Loucy (cell line): Measurements from ENCODE around the gene STUM.

Experiments
- H2AFZ ChIP-seq: fragments of 200-600 bp; sonication (generic); 2 replicates; pipeline ENCODE4 v1.6.0; 2016; ENCODE audit warnings: antibody characterized with exemption, mild to moderate bottlenecking, low read length, moderate library complexity
- H3F3A ChIP-seq: fragments of 200-600 bp; 2 replicates; pipeline ENCODE4 v1.6.0; 2016; ENCODE audit warnings: antibody characterized with exemption, low read depth, mild to moderate bottlenecking
- H3K27me3 ChIP-seq: fragments of 200-600 bp; sonication (generic); 2 replicates; pipeline ENCODE4 v1.6.1; 2014; ENCODE audit warnings: low read length, mild to moderate bottlenecking; ENCODE audit not compliant: insufficient read depth, poor library complexity, severe bottlenecking
- H3K36me3 ChIP-seq: fragments of 200-600 bp; sonication (generic); 2 replicates; pipeline ENCODE4 v1.6.1; 2016; ENCODE audit warnings: low read length; ENCODE audit not compliant: insufficient read depth
- H3K4me1 ChIP-seq: fragments of 200-600 bp; sonication (generic); 2 replicates; pipeline ENCODE4 v1.5.1; 2014; ENCODE audit warnings: low read length, mild to moderate bottlenecking; ENCODE audit not compliant: insufficient read depth, poor library complexity, severe bottlenecking
- H3K4me2 ChIP-seq: fragments of 200-600 bp; sonication (generic); 2 replicates; pipeline ENCODE4 v1.6.0; 2014; ENCODE audit warnings: antibody characterized with exemption, low read length, low read depth, mild to moderate bottlenecking; ENCODE audit not compliant: poor library complexity, severe bottlenecking
- H3K4me3 ChIP-seq: fragments of 200-600 bp; sonication (generic); 2 replicates; pipeline ENCODE4 v1.5.1; 2014; ENCODE audit warnings: low read length, mild to moderate bottlenecking, mixed read lengths; ENCODE audit not compliant: poor library complexity, severe bottlenecking
- H3K79me2 ChIP-seq: fragments of 200-600 bp; sonication (generic); 2 replicates; pipeline ENCODE4 v1.6.1; 2014; ENCODE audit warnings: low read length; ENCODE audit not compliant: insufficient read depth
- H3K9ac ChIP-seq: fragments of 200-600 bp; sonication (generic); 2 replicates; pipeline ENCODE4 v1.6.0; 2014; ENCODE audit warnings: mild to moderate bottlenecking, low read depth, low read length, moderate library complexity; ENCODE audit not compliant: poor library complexity, severe bottlenecking
- H3K9me2 ChIP-seq: fragments of 200-600 bp; sonication (generic); replicated peaks from 2 replicates; pipeline ENCODE4 v1.6.1; 2016; ENCODE audit warnings: low read depth, low read length, mixed read lengths
- H3K9me3 ChIP-seq: fragments of 200-600 bp; sonication (generic); 2 replicates; pipeline ENCODE4 v1.6.1; 2014; ENCODE audit warnings: mild to moderate bottlenecking, antibody characterized with exemption, low read length, low read depth; ENCODE audit not compliant: insufficient read depth
- H4K20me1 ChIP-seq: fragments of 200-600 bp; sonication (generic); 2 replicates; pipeline ENCODE4 v1.6.0; 2014; ENCODE audit warnings: antibody characterized with exemption, low read length, mild to moderate bottlenecking; ENCODE audit not compliant: insufficient read depth, poor library complexity, severe bottlenecking
- EZH2phosphoT487 ChIP-seq: fragments of 200-600 bp; IDR thresholded peaks from 2 replicates; pipeline ENCODE4 v1.6.1; 2018; ENCODE audit warnings: antibody characterized with exemption, mild to moderate bottlenecking, moderate library complexity, borderline replicate concordance
- TF ChIP-seq, protein P1 (sequence below): fragments of 200-600 bp; sonication (generic); conservative IDR thresholded peaks from 2 replicates; pipeline ENCODE4 v1.5.1; 2014; ENCODE audit warnings: mild to moderate bottlenecking, antibody characterized with exemption, low read length

STUM gene

DNA sequence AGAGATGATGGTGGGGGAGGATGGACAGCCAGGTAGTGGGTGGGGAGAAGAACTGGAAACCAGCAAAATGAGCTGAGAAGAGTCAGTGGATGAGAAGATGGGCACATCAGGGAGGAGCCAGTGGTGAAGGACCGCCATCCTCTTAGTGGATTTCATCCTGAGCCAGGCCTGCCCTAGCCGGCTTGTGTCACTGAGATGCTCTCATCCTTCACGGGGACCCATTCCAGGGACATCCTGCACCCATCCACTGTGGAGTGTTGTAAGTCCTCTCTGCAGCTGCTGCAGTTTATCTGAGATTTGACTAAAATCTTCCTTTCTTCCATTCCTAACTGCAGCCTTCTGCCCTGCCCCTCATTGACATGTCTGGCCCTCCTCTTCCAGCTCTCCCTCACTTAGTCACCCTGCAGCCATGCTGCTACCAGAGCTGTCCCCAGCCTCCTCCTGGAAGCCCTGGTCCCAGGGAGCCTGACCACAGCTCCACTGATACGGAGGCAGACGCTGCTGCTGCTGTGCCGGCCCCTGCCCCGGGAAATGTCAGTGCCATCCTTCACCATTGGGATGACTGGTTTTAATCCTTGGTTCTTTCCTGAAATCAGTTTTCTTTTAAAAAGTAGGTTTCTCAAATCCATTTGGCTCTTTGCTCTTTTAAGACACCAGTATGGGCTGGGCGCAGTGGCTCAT is 33.2 kb downstream of the STUM start:
- H3K4me1 ChIP-seq, result peaks cover 17% of the 10 kb centered on the region
- H3K4me2 ChIP-seq, result no peak overlapping the region
- H3K9me3 ChIP-seq, result no peaks in the 10 kb centered on the region
- H3K9me2 ChIP-seq, result no peaks in the 10 kb centered on the region
- H3K9ac ChIP-seq, result no peak overlapping the region
- no peaks in the 10 kb centered on the region for H3K36me3 ChIP-seq
- H2AFZ ChIP-seq, result no peak overlapping the region
- TF ChIP-seq EZH2phosphoT487, result no peak
- TF ChIP-seq, protein P1, sequence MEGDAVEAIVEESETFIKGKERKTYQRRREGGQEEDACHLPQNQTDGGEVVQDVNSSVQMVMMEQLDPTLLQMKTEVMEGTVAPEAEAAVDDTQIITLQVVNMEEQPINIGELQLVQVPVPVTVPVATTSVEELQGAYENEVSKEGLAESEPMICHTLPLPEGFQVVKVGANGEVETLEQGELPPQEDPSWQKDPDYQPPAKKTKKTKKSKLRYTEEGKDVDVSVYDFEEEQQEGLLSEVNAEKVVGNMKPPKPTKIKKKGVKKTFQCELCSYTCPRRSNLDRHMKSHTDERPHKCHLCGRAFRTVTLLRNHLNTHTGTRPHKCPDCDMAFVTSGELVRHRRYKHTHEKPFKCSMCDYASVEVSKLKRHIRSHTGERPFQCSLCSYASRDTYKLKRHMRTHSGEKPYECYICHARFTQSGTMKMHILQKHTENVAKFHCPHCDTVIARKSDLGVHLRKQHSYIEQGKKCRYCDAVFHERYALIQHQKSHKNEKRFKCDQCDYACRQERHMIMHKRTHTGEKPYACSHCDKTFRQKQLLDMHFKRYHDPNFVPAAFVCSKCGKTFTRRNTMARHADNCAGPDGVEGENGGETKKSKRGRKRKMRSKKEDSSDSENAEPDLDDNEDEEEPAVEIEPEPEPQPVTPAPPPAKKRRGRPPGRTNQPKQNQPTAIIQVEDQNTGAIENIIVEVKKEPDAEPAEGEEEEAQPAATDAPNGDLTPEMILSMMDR, result no peak
- H4K20me1 ChIP-seq, result no peaks in the 10 kb centered on the region
- H3K79me2 ChIP-seq, result no peaks in the 10 kb centered on the region
- no peaks in the 10 kb centered on the region for H3F3A ChIP-seq
- no peaks in the 10 kb centered on the region for H3K27me3 ChIP-seq
- H3K4me3 ChIP-seq, result no peak overlapping the region

GRCh38 chr1:226582966-226583365 is 34.4 kb downstream of the STUM start:
- Histone ChIP-seq H3K79me2 (no peaks in the 10 kb centered on the region), H3K36me3 (no peaks in the 10 kb centered on the region), H3K27me3 (no peaks in the 10 kb centered on the region), H4K20me1 (no peaks in the 10 kb centered on the region), H3K4me1 (peaks cover 17% of the 10 kb centered on the region), H3K4me2 (no peak overlapping the region), H3F3A (no peaks in the 10 kb centered on the region), H3K9me2 (no peaks in the 10 kb centered on the region), H3K9me3 (no peaks in the 10 kb centered on the region), H3K9ac (no peak overlapping the region), H3K4me3 (no peak overlapping the region), H2AFZ (no peak overlapping the region)
- TF ChIP-seq, protein P1, result no peak

DNA sequence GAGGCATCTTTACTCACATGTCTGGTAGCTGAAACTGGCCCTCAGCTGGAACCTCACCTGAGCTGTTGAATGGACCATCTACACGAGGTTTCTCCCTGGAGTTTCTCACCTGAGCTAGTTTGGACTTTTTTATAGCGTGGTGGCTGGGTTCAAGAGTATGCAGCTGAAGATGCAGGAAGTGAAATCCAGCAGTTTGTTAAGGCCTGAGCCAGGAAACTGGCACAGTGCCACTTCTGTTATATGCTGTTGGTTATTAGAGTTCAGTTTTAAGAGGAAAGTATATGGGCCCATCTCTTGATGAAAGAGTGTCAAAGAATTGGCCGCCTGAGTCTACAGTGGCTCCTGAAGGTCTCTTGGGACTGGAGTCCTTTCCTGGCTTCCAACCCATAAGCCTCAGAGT is 35.6 kb downstream of the STUM start:
- Histone ChIP-seq H3K79me2 (no peaks in the 10 kb centered on the region), H3K9me3 (no peaks in the 10 kb centered on the region), H3K9me2 (no peaks in the 10 kb centered on the region), H3K36me3 (no peaks in the 10 kb centered on the region), H3K27me3 (no peaks in the 10 kb centered on the region), H3K4me2 (peak overlapping the region; percentile 28), H3K4me1 (peaks cover 17% of the 10 kb centered on the region), H3K9ac (no peak overlapping the region), H3F3A (no peaks in the 10 kb centered on the region), H4K20me1 (no peaks in the 10 kb centered on the region), H2AFZ (peak overlapping the region; percentile 22; the same call in 1 of the 2 replicates), H3K4me3 (no peak overlapping the region)
- TF ChIP-seq EZH2phosphoT487, result no peak
- TF ChIP-seq, protein P1, result no peak
